CD1c-positive myeloid dendritic cell (primary cell): Measurements from ENCODE around the gene CLCF1.
A peak's percentile ranks its signal among the peaks of the same experiment; 100 is the strongest.

Source experiments
- DNase-seq: peaks from one replicate; pipeline ENCODE4 v3.0.0-alpha.2; 2016; ENCODE audit errors: extremely low spot score

The CLCF1 gene

GRCh38 chr11:67395555-67396258 lies 22.3 kb upstream of the CLCF1 start:
- DNase-seq: no peak

GRCh38 chr11:67393990-67394389 lies 20.6 kb upstream of the CLCF1 start:
- no peak for DNase-seq

GRCh38 chr11:67393437-67393836 lies 20.0 kb upstream of the CLCF1 start:
- no peak for DNase-seq

GRCh38 chr11:67392183-67392715 lies 18.9 kb upstream of the CLCF1 start:
- no peak for DNase-seq

GRCh38 chr11:67391304-67392182 lies 18.1 kb upstream of the CLCF1 start, which contains the start of gene RAD9A:
TSS of gene RAD9A (plus strand) at chr11:67391986. CDS start at chr11:67392045, 59 bp downstream.
- peak; percentile 97 for DNase-seq

GRCh38 chr11:67390947-67391303 lies 17.5 kb upstream of the CLCF1 start:
- no peak for DNase-seq

- DNase-seq: no peak
These were observed 16.1 kb upstream of the CLCF1 start for GRCh38 chr11:67389477-67389876.

GRCh38 chr11:67387518-67387917 lies 14.1 kb upstream of the CLCF1 start:
- DNase-seq: no peak

- peak; percentile 55 for DNase-seq
These were observed 13.7 kb upstream of the CLCF1 start for GRCh38 chr11:67387069-67387468.

- DNase-seq: no peak
These were observed 11.5 kb upstream of the CLCF1 start for GRCh38 chr11:67384851-67385366.

- peak; percentile 88 for DNase-seq
These were observed 9.1 kb upstream of the CLCF1 start for GRCh38 chr11:67382276-67383136.

GRCh38 chr11:67381244-67381972 lies 8.0 kb upstream of the CLCF1 start:
- DNase-seq: peak; percentile 66

- no peak for DNase-seq
These were observed 6.0 kb upstream of the CLCF1 start for GRCh38 chr11:67379061-67380058.

GRCh38 chr11:67378544-67378943 lies 5.1 kb upstream of the CLCF1 start:
- no peak for DNase-seq

- no peak for DNase-seq
These were observed 3.7 kb upstream of the CLCF1 start for GRCh38 chr11:67376873-67377808.

- no peak for DNase-seq
These were observed 2.8 kb upstream of the CLCF1 start for GRCh38 chr11:67376063-67376820.

- DNase-seq: no peak
These were observed 2.1 kb upstream of the CLCF1 start for GRCh38 chr11:67375320-67376055.
